Endothelial cell of umbilical vein (primary cell): ENCODE results near the gene SYNJ1. TPM values are rescaled to one million over a fixed set of nuclear protein-coding genes. Genes with fewer than 3 reads are reported as not detected.

Experiments used
- BruUV-seq: library from RNA; stranded (reverse); fragments of 400-500 nt; replicated peaks from 2 replicates; lab custom pipeline; 2021; lab: Mats Ljungman, UMichigan
- CTCF ChIA-PET: fragments of 300-600, 350-600 bp; sonication (Branson Sonifier 250); formaldehyde crosslinking; loops from one replicate; lab custom pipeline; 2021; ENCODE audit warnings: antibody characterized with exemption, inconsistent platforms; lab: Charles Lee
- POLR2A ChIA-PET: fragments of 300-600, 350-600 bp; sonication (Branson Sonifier 250); formaldehyde crosslinking; loops from one replicate; lab custom pipeline; 2021; ENCODE audit warnings: antibody characterized with exemption, inconsistent platforms; lab: Charles Lee
- DNase-seq: peaks from one replicate; pipeline ENCODE4 v3.0.0-alpha.2; 2011; ENCODE audit warnings: low read depth, low spot score
- FAIRE-seq: peaks from 2 replicates; lab custom pipeline; 2011; peaks lifted over from hg19 to GRCh38; lab: Jason Lieb, UNC
- H2AFZ ChIP-seq: 2 replicates; pipeline ENCODE4 v1.6.0; 2012; ENCODE audit warnings: low read depth, low read length, control low read depth, inconsistent platforms
- H3K27ac ChIP-seq: 2 replicates; pipeline ENCODE4 v1.5.1; 2011; ENCODE audit warnings: low read depth, mild to moderate bottlenecking, control low read depth, low read length, moderate library complexity; ENCODE audit not compliant: insufficient read depth
- H3K27me3 ChIP-seq, 2 experiments: 2 replicates each; pipeline versions ENCODE4 v1.6.0 to v1.6.1; 2011; ENCODE audit warnings: low read length in 2 of 2, mixed read lengths in 1 of 2; ENCODE audit not compliant: control insufficient read depth in 2 of 2, insufficient read depth in 2 of 2
- H3K36me3 ChIP-seq, 2 experiments: 2 replicates in 1 of 2; 3 replicates in 1 of 2; pipeline ENCODE4 v1.5.1; 2011; ENCODE audit warnings: low read length in 2 of 2, mild to moderate bottlenecking in 1 of 2, moderate library complexity in 1 of 2; ENCODE audit not compliant: control insufficient read depth in 2 of 2, insufficient read depth in 2 of 2; ENCODE audit errors: extremely low read depth in 1 of 2
- H3K4me1 ChIP-seq: 3 replicates; pipeline ENCODE4 v1.5.1; 2011; ENCODE audit warnings: mild to moderate bottlenecking, low read length; ENCODE audit not compliant: control insufficient read depth, insufficient read depth; ENCODE audit errors: extremely low read depth
- H3K4me2 ChIP-seq: 2 replicates; pipeline ENCODE4 v1.6.1; 2011; ENCODE audit warnings: low read length, control low read depth, mixed read lengths; ENCODE audit not compliant: insufficient read depth
- H3K4me3 ChIP-seq, 3 experiments: fragments of 200-600 bp in 1 of 3; sonication (generic), shearing (Covaris generic) in 1 of 3; replicated peaks in 1 of 3; 2 replicates each; pipeline ENCODE4 v1.5.1; 2011 to 2016; ENCODE audit warnings: control low read depth in 3 of 3, low read length in 3 of 3, mild to moderate bottlenecking in 2 of 3, inconsistent platforms in 1 of 3, low read depth in 1 of 3, moderate library complexity in 1 of 3; ENCODE audit not compliant: insufficient read depth in 1 of 3
- H3K79me2 ChIP-seq: 2 replicates; pipeline ENCODE4 v1.6.0; 2012; ENCODE audit warnings: low read length, inconsistent platforms; ENCODE audit not compliant: control insufficient read depth, insufficient read depth
- H3K9ac ChIP-seq: replicated peaks from 2 replicates; pipeline ENCODE3; 2011; ENCODE audit warnings: low read length, control low read depth; ENCODE audit not compliant: insufficient read depth; ENCODE audit errors: extremely low read depth
- H3K9me1 ChIP-seq: replicated peaks from 3 replicates; pipeline ENCODE4 v1.6.0; 2011; ENCODE audit warnings: mild to moderate bottlenecking, low read length; ENCODE audit not compliant: control insufficient read depth, insufficient read depth; ENCODE audit errors: extremely low read depth
- H3K9me3 ChIP-seq: replicated peaks from 2 replicates; pipeline ENCODE4 v1.5.1; 2012; ENCODE audit warnings: low read length, inconsistent platforms; ENCODE audit not compliant: control insufficient read depth, insufficient read depth
- H4K20me1 ChIP-seq: replicated peaks from 2 replicates; pipeline ENCODE3; 2011; ENCODE audit warnings: mild to moderate bottlenecking, low read length; ENCODE audit not compliant: control insufficient read depth, insufficient read depth; ENCODE audit errors: extremely low read depth
- EZH2 ChIP-seq: IDR thresholded peaks from 2 replicates; pipeline ENCODE4 v1.6.1; 2012; ENCODE audit warnings: borderline replicate concordance, low read depth, mild to moderate bottlenecking, moderate library complexity, low read length, inconsistent platforms; ENCODE audit not compliant: severe bottlenecking
- FOS ChIP-seq: IDR thresholded peaks from 2 replicates; pipeline ENCODE4 v1.6.1; 2011; ENCODE audit warnings: mild to moderate bottlenecking, low read length, moderate library complexity, borderline replicate concordance; ENCODE audit not compliant: insufficient read depth
- GATA2 ChIP-seq: IDR thresholded peaks from 2 replicates; pipeline ENCODE4 v1.7.0; 2011; ENCODE audit warnings: low read depth, mild to moderate bottlenecking, moderate library complexity, mixed read lengths, low read length; ENCODE audit not compliant: insufficient read length, insufficient read depth
- JUN ChIP-seq: IDR thresholded peaks from 2 replicates; pipeline ENCODE4 v1.6.1; 2011; ENCODE audit warnings: borderline replicate concordance, low read depth; ENCODE audit not compliant: insufficient read length, insufficient read depth
- dilution Hi-C: fragments of 300-500 bp; cut with MboI; formaldehyde crosslinking; loops from one replicate; pipeline ENCODE4 v1.15.0; 2019; ENCODE audit warnings: low sequenced_read_pairs; ENCODE audit not compliant: extremely low pct_ligation_motif_present
- intact Hi-C: fragments of 100-400 bp; cut with micrococcal nuclease; formaldehyde crosslinking; loops from one replicate; pipeline ENCODE4 v1.10.0; 2022
- polyA plus RNA-seq, 4 experiments: library from polyadenylated mRNA; depleted of rRNA in 3 of 4; stranded (reverse) in 3 of 4; unstranded in 1 of 4; fragments of >200 nt; gene quantifications; 2 replicates each; pipeline versions ENCODE4 v1.2.1 to v1.2.3, GENCODE V29; 2011 to 2012; ENCODE audit warnings: missing spikeins in 1 of 4
- total RNA-seq: library from RNA; stranded (reverse); gene quantifications from 2 replicates; pipeline ENCODE4 v1.2.3, GENCODE V29; 2021
- TF ChIP-seq, protein P1 (sequence below): IDR thresholded peaks from 2 replicates; pipeline ENCODE4 v1.6.1; 2011; ENCODE audit not compliant: insufficient read depth, insufficient read length
- TF ChIP-seq, protein P2 (sequence below), 2 donors: IDR thresholded peaks; 1 replicate in 1 of 2; 2 replicates in 1 of 2; pipeline ENCODE4 v1.5.1; 2011; ENCODE audit warnings: low read length in 2 of 2, mild to moderate bottlenecking in 2 of 2, moderate library complexity in 2 of 2, control low read depth in 1 of 2, inconsistent platforms in 1 of 2, low read depth in 1 of 2; ENCODE audit not compliant: insufficient read depth in 1 of 2; ENCODE audit errors: extremely low read depth in 1 of 2

The SYNJ1 gene
- total and polyA plus RNA-seq, 2 donors (not counting 3 experiments of a cell fraction or from before 2014, with no cell fraction given), result 5.9 to 17.0 TPM

DNA sequence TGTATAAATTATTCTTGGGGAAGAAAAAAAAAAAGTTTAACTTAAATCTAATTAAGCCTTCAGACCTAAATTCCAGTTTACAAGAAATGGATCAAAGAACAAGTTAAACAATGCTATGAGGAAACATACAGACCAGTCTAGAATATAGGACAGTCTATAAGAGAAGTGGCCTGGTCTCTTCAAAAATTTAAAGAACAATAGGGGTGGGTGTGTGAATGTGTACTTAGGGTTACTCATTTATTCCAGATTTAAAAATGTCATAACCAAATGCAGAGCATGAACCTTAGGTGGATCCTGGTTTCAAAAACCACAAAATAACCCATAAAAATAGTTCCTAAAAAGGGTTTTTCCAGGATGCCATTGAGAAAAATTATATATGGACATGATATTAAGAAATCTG, 21.8 kb upstream of the SYNJ1 start:
- no peak for DNase-seq
- H4K20me1 ChIP-seq, result no peaks in the 10 kb centered on the region
- H3K36me3 ChIP-seq, result peaks cover 12 to 26% of the 10 kb centered on the region in 2 experiments
- CTCF ChIA-PET, result no interaction called here
- H3K9me1 ChIP-seq, result no peaks in the 10 kb centered on the region
- dilution Hi-C loops, result no loop called here
- no peak overlapping the region for H2AFZ ChIP-seq
- no peak overlapping the region for H3K27ac ChIP-seq
- BruUV-seq, result no TSS peak
- H3K4me2 ChIP-seq, result no peak overlapping the region
- POLR2A ChIA-PET, result no interaction called here
- no peak overlapping the region for H3K9ac ChIP-seq
- H3K9me3 ChIP-seq, result no peaks in the 10 kb centered on the region
- no peaks in the 10 kb centered on the region for H3K4me1 ChIP-seq
- peaks cover 9% of the 10 kb centered on the region for H3K79me2 ChIP-seq
- H3K27me3 ChIP-seq, result no peaks in the 10 kb centered on the region
- intact Hi-C loops, result no loop called here
- H3K4me3 ChIP-seq, result no peak overlapping the region
- no peak for FAIRE-seq
- TF ChIP-seq, protein P1, sequence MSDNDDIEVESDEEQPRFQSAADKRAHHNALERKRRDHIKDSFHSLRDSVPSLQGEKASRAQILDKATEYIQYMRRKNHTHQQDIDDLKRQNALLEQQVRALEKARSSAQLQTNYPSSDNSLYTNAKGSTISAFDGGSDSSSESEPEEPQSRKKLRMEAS, result no peak
- no peak for TF ChIP-seq EZH2
- no peak for TF ChIP-seq GATA2
- no peak for TF ChIP-seq FOS
- TF ChIP-seq, protein P2, sequence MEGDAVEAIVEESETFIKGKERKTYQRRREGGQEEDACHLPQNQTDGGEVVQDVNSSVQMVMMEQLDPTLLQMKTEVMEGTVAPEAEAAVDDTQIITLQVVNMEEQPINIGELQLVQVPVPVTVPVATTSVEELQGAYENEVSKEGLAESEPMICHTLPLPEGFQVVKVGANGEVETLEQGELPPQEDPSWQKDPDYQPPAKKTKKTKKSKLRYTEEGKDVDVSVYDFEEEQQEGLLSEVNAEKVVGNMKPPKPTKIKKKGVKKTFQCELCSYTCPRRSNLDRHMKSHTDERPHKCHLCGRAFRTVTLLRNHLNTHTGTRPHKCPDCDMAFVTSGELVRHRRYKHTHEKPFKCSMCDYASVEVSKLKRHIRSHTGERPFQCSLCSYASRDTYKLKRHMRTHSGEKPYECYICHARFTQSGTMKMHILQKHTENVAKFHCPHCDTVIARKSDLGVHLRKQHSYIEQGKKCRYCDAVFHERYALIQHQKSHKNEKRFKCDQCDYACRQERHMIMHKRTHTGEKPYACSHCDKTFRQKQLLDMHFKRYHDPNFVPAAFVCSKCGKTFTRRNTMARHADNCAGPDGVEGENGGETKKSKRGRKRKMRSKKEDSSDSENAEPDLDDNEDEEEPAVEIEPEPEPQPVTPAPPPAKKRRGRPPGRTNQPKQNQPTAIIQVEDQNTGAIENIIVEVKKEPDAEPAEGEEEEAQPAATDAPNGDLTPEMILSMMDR (IDR thresholded peaks at IDR 0.05; ENCODE audit: extremely low read depth in 1 of 2, insufficient read depth in 1 of 2, low read depth in 1 of 2, low read length in 2 of 2), result no peak
- no peak for TF ChIP-seq JUN
